COLO668 (cell line): ENCODE data around the gene CD34.

ENCODE experiments used
- DNase-seq: peaks from one replicate; lab custom pipeline; 2025; ENCODE audit not compliant: unreplicated experiment; lab: John Stamatoyannopoulos, UW

The CD34 gene

DNA sequence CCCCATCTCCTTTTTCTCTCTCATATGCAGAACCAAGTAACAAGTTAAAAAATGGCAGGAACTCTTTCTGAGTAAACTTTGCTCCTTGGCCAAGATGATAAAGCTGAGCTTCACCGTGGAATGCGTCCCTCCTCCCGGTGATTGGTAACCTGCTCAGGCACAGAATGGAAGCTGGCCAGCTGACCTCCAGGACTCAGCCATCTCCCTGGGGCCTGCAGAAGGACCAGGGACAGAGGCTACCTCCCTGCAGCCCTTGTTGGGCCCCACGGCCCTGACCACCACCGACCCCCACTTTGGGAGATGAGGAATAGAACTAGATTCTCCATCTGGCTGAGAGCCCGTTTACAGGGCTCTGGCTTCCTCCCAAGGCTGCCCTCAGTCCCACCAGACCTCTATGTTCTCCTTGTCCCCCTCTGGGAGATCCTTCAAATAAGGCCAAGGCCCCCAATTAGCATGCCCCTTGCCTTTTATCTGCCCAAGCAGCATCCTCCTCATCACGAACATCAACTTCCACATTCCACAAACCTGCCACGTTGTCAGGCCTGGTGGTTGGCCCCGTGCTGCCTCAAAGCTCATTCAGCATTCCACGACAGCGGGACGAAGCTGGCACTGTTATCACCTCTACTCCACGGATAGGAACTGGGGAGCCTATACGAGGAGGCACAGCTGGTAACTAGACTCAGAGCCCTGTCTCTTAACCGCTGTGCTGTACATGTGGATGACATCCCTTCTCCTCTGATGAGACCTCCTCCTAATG is 74.2 kb downstream of the CD34 start:
- no peak for DNase-seq

DNA sequence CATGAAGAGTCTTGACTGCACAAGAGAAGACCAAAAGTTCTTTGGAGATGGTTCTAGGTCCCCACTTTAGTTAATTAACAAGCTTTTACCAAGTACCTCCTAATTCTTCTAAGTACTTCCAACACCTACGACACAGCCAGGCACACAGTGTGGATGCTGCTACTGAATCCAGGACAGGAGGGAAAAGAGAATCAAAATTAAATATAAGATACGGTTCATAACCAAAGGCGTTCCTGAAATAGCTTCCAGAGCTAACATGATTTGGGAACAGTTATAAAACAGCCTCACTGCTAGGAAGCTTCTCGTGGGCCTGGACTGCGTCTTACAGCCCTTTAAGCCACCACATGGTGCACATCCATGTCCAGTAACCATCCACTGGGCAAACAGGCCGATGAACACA is 75.0 kb downstream of the CD34 start:
- no peak for DNase-seq

DNA sequence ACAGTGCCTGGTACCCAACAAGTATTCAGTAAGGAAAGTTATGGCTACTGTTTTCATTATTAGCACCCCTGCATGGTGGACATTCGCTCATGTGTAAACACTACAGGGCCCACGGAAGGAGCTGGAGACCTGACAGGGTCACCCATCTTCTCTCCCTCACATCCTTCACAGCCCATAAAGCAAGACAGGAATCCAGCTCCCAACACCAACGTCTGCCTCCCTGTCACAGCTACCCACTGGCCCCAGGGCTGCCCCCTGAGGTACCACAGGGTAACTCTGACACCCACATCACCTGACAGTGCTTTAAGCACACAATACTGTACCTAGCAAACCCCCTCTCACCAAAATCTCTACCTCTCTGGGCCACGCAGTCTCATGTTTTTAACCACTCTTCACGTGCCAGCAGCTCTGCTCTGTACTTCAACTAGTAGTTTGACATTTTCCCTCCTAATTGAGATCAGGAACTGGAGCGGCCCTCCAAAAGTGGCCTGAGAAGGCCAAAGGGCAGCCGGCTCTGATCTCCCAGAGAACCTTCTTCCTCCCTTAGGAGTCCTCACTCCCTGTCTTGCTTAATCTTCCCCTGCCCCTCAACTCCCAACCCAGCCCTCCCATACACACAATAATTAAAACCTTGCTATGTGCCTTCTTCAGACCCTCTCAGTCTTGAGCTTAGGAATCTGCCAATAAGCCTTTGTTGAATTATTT is 76.8 kb downstream of the CD34 start:
- no peak for DNase-seq

DNA sequence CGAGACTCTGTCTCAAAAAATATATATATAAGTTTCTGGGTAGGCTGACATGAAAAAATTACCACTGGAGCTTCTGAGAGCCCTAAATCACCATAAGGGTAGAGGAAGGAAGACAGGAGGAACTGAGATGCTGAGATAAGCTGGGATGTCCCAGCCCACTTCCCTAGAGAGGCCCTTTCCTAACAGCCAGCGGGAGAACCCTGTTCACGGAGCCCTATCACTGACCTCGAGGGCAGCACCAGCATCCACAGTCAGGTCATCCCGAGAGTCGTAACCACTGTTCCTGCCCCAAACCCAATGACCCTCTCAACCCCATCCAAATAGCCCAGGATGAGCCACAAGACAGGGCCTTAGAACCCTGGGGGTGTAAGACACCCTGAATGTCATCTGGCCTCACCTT is 77.5 kb downstream of the CD34 start:
- DNase-seq: no peak

DNA sequence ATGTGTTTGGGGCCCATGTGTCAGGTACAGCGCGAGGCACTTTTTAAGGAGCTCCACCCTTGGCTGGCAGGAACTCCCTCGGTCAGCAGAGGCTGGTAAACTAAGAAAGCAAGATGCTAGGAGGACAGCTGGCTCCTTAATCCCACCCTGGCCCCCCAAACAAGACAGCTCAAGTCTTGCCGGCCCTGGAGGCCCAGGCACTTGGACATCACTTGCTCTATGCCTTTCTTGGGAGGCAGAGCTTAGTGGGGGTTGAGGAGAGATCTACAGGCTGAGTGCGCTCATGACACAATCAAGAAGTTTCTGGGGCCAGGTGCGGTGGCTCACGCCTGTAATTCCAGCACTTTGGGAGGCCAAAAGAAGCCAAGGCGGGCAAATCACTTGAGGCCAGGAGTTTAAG is 78.1 kb downstream of the CD34 start:
- DNase-seq: no peak

DNA sequence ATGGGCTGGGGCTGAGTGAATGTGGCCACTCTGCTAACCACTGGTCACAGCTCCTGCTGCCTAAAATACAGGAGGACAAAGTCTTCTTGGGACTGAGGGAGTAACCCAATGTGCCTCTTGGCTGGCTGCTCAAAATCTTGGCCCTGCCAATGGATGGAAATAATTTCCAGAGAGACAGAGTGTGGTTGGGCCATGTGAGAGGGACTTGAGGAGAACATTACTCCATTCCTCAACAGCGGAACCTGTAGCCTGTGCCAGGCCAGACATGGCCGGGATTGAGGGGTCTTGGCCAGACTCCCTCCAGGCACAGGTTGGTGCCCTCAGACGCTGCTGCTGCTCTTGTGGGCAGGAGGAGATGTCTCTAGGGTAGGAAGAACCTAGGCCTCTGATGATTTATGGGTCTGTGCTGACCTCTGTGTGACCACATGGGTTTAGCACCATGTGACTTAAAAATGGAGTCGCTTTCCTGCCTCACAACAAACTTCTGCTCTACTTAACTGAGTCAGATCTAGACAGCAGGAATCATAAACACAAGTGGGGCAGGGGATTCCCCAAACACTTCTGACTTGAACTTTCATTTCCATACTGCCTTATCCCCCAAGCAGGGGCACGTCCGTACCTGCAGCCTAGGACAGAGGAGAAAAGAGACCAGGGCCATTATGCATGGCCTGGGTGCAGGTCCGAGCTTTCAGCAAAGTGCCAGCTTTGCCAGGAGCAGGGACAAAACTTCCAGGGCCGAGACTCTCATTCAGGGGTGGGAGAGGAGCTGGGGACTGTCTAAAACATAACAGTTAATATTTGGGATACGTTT is 79.2 kb downstream of the CD34 start:
- no peak for DNase-seq
